HepG2 (cell line): ENCODE measurements around the gene RHBG. TPM values are rescaled to one million over a fixed set of nuclear protein-coding genes. Genes with fewer than 3 reads are reported as not detected.
A peak's percentile ranks its signal among the peaks of the same experiment; 100 is the strongest.

Source experiments
- CEBPG ChIP-seq: IDR thresholded peaks from 2 replicates; pipeline ENCODE4 v1.6.1; 2016
- GATAD2A ChIP-seq: IDR thresholded peaks from 2 replicates; pipeline ENCODE4 v1.6.1; 2016
- HNRNPL ChIP-seq: fragments of 200-400 bp; formaldehyde crosslinking; IDR thresholded peaks from 2 replicates; pipeline ENCODE4 v1.6.1; 2017; ENCODE audit warnings: mild to moderate bottlenecking, low read depth, low read length
- HNRNPUL1 ChIP-seq: fragments of 200-400 bp; formaldehyde crosslinking; IDR thresholded peaks from 2 replicates; pipeline ENCODE4 v1.6.1; 2017; ENCODE audit warnings: low read depth, mild to moderate bottlenecking, low read length, moderate library complexity
- HOXA5 ChIP-seq: sonication (generic); formaldehyde crosslinking; IDR thresholded peaks from 2 replicates; pipeline ENCODE4 v1.4.0; 2020; ENCODE audit warnings: missing genetic modification reagents
- KDM4B ChIP-seq: sonication (generic); formaldehyde crosslinking; IDR thresholded peaks from 2 replicates; pipeline ENCODE4 v1.4.0; 2020; ENCODE audit warnings: missing genetic modification reagents
- MED1 ChIP-seq: sonication (generic); formaldehyde crosslinking; IDR thresholded peaks from 2 replicates; pipeline ENCODE4 v1.4.0; 2020; ENCODE audit warnings: missing genetic modification reagents
- PTBP1 ChIP-seq: fragments of 200-400 bp; formaldehyde crosslinking; IDR thresholded peaks from 2 replicates; pipeline ENCODE4 v1.6.1; 2018; ENCODE audit warnings: low read length, low read depth; ENCODE audit not compliant: poor library complexity, severe bottlenecking
- RAD21 ChIP-seq: fragments of 450-650 bp; formaldehyde crosslinking; IDR thresholded peaks from 2 replicates; pipeline ENCODE4 v1.5.0; 2020; ENCODE audit warnings: mild to moderate bottlenecking
- SP1 ChIP-seq, 2 experiments: fragments of 450-650 bp in 1 of 2; sonication (generic) in 1 of 2; formaldehyde crosslinking in 1 of 2; IDR thresholded peaks; 2 replicates each; pipeline versions ENCODE4 v1.4.0 to v1.6.1; 2016 to 2020; ENCODE audit warnings: missing genetic modification reagents in 1 of 2
- ZNF331 ChIP-seq: sonication (generic); formaldehyde crosslinking; IDR thresholded peaks from 2 replicates; pipeline ENCODE4 v1.4.0; 2020; ENCODE audit warnings: missing genetic modification reagents
- ZNF644 ChIP-seq: IDR thresholded peaks from 2 replicates; pipeline ENCODE4 v1.6.1; 2016; ENCODE audit warnings: low read depth
- ZNF7 ChIP-seq: IDR thresholded peaks from 2 replicates; pipeline ENCODE4 v1.6.1; 2016; ENCODE audit warnings: missing biosample characterization, missing genetic modification reagents
- polyA plus RNA-seq, 8 experiments: library from polyadenylated mRNA; depleted of rRNA in 3 of 8; stranded (reverse) in 7 of 8; unstranded in 1 of 8; fragments of >200 nt; fragmentation: Illumina TruSeq in 4 of 8; extraction: Trizol in 4 of 8; gene quantifications; 2 replicates each; pipeline versions ENCODE4 v1.2.1 to v1.2.3, GENCODE V29; 2011 to 2016; ENCODE audit warnings: low read depth in 4 of 8, missing spikeins in 1 of 8, mixed read lengths in 1 of 8; ENCODE audit not compliant: insufficient read depth in 1 of 8
- total RNA-seq, 5 experiments: library from RNA; depleted of rRNA; stranded (reverse); fragments of >200 nt; fragmentation: Illumina TruSeq; extraction: Trizol; gene quantifications; 2 replicates each; pipeline ENCODE4 v1.2.3, GENCODE V29; 2016; ENCODE audit warnings: low read depth in 1 of 5
- TF ChIP-seq, protein P1 (sequence below): sonication (generic); formaldehyde crosslinking; IDR thresholded peaks from 2 replicates; pipeline ENCODE4 v1.4.0; 2020; ENCODE audit warnings: missing genetic modification reagents, borderline replicate concordance
- TF ChIP-seq, protein P2 (sequence below): sonication (generic); formaldehyde crosslinking; IDR thresholded peaks from 2 replicates; pipeline ENCODE4 v1.5.0; 2020; ENCODE audit warnings: missing genetic modification reagents, mild to moderate bottlenecking, borderline replicate concordance
- TF ChIP-seq, protein P3 (sequence below): sonication (generic); formaldehyde crosslinking; IDR thresholded peaks from 2 replicates; pipeline ENCODE4 v1.4.0; 2020; ENCODE audit warnings: mild to moderate bottlenecking, missing genetic modification reagents
- TF ChIP-seq, protein P4 (sequence below): sonication (generic); formaldehyde crosslinking; IDR thresholded peaks from 2 replicates; pipeline ENCODE4 v1.5.1; 2020; ENCODE audit warnings: missing genetic modification reagents, mild to moderate bottlenecking, borderline replicate concordance
- TF ChIP-seq, protein P5 (sequence below): sonication (generic); formaldehyde crosslinking; IDR thresholded peaks from 2 replicates; pipeline ENCODE4 v1.4.0; 2020; ENCODE audit warnings: mild to moderate bottlenecking, missing genetic modification reagents
- TF ChIP-seq, protein P6 (sequence below): sonication (generic); formaldehyde crosslinking; IDR thresholded peaks from 2 replicates; pipeline ENCODE4 v1.8.0; 2023; ENCODE audit warnings: mild to moderate bottlenecking, missing genetic modification reagents

Gene RHBG
- total and polyA plus RNA-seq, 2 of the 13 experiments (the other 11 are each of a cell fraction or from before 2014, with no cell fraction given) = 61.8 to 73.5 TPM

DNA sequence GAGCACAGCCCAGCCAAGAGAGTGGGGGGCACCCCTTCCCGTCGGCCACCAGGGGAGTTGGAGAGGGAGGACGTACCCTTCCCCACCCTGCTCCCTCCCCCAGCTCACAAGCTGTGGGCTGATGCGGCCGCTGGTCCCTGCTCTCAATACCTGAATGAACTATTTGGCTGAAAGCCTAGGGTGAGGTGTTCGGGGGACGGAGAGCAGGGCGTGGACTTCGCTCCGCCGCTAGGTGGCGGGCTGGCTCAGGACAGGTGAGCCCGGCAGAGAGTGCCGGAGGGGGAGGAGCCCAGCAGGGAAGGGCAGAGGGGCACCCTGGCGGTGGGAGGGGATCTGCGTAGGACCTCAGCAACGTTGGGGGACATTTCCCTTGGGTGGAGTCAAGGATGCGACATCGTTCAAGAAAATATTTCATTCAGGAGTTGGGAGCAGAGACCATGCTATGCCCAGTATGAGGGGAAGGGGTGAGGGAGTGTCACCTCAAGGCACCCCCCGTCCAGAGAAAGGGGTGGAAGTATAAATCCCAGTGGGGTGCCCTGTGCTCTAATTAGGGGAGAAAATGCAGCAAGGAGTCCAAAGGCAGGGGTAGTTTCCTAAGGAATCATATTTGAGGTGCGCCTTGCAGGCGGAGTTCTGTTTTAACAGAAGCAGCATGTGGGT lies 12.0 kb upstream of the RHBG start (continued):
- TF ChIP-seq, protein P1, sequence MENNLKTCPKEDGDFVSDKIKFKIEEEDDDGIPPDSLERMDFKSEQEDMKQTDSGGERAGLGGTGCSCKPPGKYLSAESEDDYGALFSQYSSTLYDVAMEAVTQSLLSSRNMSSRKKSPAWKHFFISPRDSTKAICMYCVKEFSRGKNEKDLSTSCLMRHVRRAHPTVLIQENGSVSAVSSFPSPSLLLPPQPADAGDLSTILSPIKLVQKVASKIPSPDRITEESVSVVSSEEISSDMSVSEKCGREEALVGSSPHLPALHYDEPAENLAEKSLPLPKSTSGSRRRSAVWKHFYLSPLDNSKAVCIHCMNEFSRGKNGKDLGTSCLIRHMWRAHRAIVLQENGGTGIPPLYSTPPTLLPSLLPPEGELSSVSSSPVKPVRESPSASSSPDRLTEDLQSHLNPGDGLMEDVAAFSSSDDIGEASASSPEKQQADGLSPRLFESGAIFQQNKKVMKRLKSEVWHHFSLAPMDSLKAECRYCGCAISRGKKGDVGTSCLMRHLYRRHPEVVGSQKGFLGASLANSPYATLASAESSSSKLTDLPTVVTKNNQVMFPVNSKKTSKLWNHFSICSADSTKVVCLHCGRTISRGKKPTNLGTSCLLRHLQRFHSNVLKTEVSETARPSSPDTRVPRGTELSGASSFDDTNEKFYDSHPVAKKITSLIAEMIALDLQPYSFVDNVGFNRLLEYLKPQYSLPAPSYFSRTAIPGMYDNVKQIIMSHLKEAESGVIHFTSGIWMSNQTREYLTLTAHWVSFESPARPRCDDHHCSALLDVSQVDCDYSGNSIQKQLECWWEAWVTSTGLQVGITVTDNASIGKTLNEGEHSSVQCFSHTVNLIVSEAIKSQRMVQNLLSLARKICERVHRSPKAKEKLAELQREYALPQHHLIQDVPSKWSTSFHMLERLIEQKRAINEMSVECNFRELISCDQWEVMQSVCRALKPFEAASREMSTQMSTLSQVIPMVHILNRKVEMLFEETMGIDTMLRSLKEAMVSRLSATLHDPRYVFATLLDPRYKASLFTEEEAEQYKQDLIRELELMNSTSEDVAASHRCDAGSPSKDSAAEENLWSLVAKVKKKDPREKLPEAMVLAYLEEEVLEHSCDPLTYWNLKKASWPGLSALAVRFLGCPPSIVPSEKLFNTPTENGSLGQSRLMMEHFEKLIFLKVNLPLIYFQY (CRISPR knock-in tag) = no peak
- TF ChIP-seq, protein P2, sequence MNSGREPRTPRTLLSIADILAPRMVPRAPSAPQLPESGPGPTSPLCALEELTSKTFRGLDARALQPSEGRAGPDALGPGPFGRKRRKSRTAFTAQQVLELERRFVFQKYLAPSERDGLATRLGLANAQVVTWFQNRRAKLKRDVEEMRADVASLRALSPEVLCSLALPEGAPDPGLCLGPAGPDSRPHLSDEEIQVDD = 0 out of 2 replicates have a peak, but pooled peaks have one; percentile 61
- TF ChIP-seq HNRNPUL1 (no peak), ZNF7 (CRISPR knock-in tag) (no peak), ZNF644 (CRISPR knock-in tag) (no peak), MED1 (CRISPR knock-in tag) (peak; percentile 50), ZNF331 (CRISPR knock-in tag) (peak; percentile 37; the same call in 1 of the 2 replicates), SP1 (IDR thresholded peaks at IDR 0.05) (no peak), SP1 (CRISPR knock-in tag; IDR thresholded peaks at IDR 0.05) (peak; percentile 69; the same call in 1 of the 2 replicates), PTBP1 (peak; percentile 56), GATAD2A (CRISPR knock-in tag) (peak; percentile 65), HNRNPL (peak; percentile 55; the same call in 1 of the 2 replicates), RAD21 (CRISPR knock-in tag) (peak; percentile 93), CEBPG (CRISPR knock-in tag) (peak; percentile 50; the same call in 1 of the 2 replicates), KDM4B (CRISPR knock-in tag) (0 out of 2 replicates have a peak, but pooled peaks have one; percentile 44), HOXA5 (CRISPR knock-in tag) (0 out of 2 replicates have a peak, but pooled peaks have one; percentile 18)
- TF ChIP-seq, protein P3, sequence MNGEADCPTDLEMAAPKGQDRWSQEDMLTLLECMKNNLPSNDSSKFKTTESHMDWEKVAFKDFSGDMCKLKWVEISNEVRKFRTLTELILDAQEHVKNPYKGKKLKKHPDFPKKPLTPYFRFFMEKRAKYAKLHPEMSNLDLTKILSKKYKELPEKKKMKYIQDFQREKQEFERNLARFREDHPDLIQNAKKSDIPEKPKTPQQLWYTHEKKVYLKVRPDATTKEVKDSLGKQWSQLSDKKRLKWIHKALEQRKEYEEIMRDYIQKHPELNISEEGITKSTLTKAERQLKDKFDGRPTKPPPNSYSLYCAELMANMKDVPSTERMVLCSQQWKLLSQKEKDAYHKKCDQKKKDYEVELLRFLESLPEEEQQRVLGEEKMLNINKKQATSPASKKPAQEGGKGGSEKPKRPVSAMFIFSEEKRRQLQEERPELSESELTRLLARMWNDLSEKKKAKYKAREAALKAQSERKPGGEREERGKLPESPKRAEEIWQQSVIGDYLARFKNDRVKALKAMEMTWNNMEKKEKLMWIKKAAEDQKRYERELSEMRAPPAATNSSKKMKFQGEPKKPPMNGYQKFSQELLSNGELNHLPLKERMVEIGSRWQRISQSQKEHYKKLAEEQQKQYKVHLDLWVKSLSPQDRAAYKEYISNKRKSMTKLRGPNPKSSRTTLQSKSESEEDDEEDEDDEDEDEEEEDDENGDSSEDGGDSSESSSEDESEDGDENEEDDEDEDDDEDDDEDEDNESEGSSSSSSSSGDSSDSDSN = peak; percentile 58; the same call in 1 of the 2 replicates
- TF ChIP-seq, protein P4, sequence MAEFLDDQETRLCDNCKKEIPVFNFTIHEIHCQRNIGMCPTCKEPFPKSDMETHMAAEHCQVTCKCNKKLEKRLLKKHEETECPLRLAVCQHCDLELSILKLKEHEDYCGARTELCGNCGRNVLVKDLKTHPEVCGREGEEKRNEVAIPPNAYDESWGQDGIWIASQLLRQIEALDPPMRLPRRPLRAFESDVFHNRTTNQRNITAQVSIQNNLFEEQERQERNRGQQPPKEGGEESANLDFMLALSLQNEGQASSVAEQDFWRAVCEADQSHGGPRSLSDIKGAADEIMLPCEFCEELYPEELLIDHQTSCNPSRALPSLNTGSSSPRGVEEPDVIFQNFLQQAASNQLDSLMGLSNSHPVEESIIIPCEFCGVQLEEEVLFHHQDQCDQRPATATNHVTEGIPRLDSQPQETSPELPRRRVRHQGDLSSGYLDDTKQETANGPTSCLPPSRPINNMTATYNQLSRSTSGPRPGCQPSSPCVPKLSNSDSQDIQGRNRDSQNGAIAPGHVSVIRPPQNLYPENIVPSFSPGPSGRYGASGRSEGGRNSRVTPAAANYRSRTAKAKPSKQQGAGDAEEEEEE = 0 out of 2 replicates have a peak, but pooled peaks have one; percentile 58
- TF ChIP-seq, protein P5, sequence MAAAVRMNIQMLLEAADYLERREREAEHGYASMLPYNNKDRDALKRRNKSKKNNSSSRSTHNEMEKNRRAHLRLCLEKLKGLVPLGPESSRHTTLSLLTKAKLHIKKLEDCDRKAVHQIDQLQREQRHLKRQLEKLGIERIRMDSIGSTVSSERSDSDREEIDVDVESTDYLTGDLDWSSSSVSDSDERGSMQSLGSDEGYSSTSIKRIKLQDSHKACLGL (CRISPR knock-in tag) = peak; percentile 39; the same call in 1 of the 2 replicates
- TF ChIP-seq, protein P6, sequence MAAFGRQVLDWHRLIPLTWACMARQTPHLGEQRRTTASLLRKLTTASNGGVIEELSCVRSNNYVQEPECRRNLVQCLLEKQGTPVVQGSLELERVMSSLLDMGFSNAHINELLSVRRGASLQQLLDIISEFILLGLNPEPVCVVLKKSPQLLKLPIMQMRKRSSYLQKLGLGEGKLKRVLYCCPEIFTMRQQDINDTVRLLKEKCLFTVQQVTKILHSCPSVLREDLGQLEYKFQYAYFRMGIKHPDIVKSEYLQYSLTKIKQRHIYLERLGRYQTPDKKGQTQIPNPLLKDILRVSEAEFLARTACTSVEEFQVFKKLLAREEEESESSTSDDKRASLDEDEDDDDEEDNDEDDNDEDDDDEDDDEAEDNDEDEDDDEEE (CRISPR knock-in tag) = 0 out of 2 replicates have a peak, but pooled peaks have one; percentile 32
